HepG2 (cell line): Measurements from ENCODE around the gene TFRC. TPM values are rescaled to one million over a fixed set of nuclear protein-coding genes. Genes with fewer than 3 reads are reported as not detected.

ENCODE experiments used
- AKNA ChIP-seq: sonication (generic); formaldehyde crosslinking; IDR thresholded peaks from 2 replicates; pipeline ENCODE4 v1.4.0; 2020; ENCODE audit warnings: missing genetic modification reagents, borderline replicate concordance
- CREM ChIP-seq, 2 experiments: sonication (generic) in 1 of 2; formaldehyde crosslinking in 1 of 2; IDR thresholded peaks; 2 replicates each; pipeline versions ENCODE4 v1.4.0 to v1.6.1; 2016 to 2020; ENCODE audit warnings: antibody characterized with exemption in 1 of 2, mild to moderate bottlenecking in 1 of 2, missing genetic modification reagents in 1 of 2
- FOXM1 ChIP-seq: sonication (generic); formaldehyde crosslinking; IDR thresholded peaks from 2 replicates; pipeline ENCODE4 v1.5.0; 2020; ENCODE audit warnings: missing genetic modification reagents
- GLI4 ChIP-seq: sonication (generic); formaldehyde crosslinking; IDR thresholded peaks from 2 replicates; pipeline ENCODE4 v1.5.1; 2020; ENCODE audit warnings: missing genetic modification reagents, mild to moderate bottlenecking, moderate library complexity, borderline replicate concordance
- HDAC6 ChIP-seq: fragments of 200-600 bp; sonication (generic); IDR thresholded peaks from 2 replicates; pipeline ENCODE4 v1.7.0; 2017; ENCODE audit warnings: mild to moderate bottlenecking, antibody characterized with exemption, low read length, low read depth
- KDM1A ChIP-seq: IDR thresholded peaks from 2 replicates; pipeline ENCODE4 v1.6.1; 2016; ENCODE audit warnings: missing compliant biosample characterization
- NBN ChIP-seq: fragments of 450-650 bp; conservative IDR thresholded peaks from 2 replicates; pipeline ENCODE4 v1.6.1; 2017
- PLRG1 ChIP-seq: fragments of 450-650 bp; conservative IDR thresholded peaks from 2 replicates; pipeline ENCODE4 v1.6.1; 2016
- PREB ChIP-seq: sonication (generic); formaldehyde crosslinking; IDR thresholded peaks from 2 replicates; pipeline ENCODE4 v1.4.0; 2020; ENCODE audit warnings: missing genetic modification reagents
- ZBTB7A ChIP-seq: sonication (generic); formaldehyde crosslinking; IDR thresholded peaks from 2 replicates; pipeline ENCODE4 v1.8.0; 2022; ENCODE audit warnings: mild to moderate bottlenecking, missing genetic modification reagents
- ZMYM3 ChIP-seq: sonication (generic); formaldehyde crosslinking; IDR thresholded peaks from 2 replicates; pipeline ENCODE4 v1.5.1; 2020; ENCODE audit warnings: mild to moderate bottlenecking, missing genetic modification reagents
- ZNF124 ChIP-seq: sonication (generic); formaldehyde crosslinking; IDR thresholded peaks from 2 replicates; pipeline ENCODE4 v1.4.0; 2020; ENCODE audit warnings: missing genetic modification reagents
- ZNF260 ChIP-seq: sonication (generic); formaldehyde crosslinking; IDR thresholded peaks from 2 replicates; pipeline ENCODE4 v1.4.0; 2020; ENCODE audit warnings: missing genetic modification reagents, low read depth, mild to moderate bottlenecking, borderline replicate concordance
- ZNF713 ChIP-seq: sonication (generic); formaldehyde crosslinking; IDR thresholded peaks from 2 replicates; pipeline ENCODE4 v1.4.0; 2020; ENCODE audit warnings: mild to moderate bottlenecking, missing genetic modification reagents
- ZNF781 ChIP-seq: sonication (generic); formaldehyde crosslinking; IDR thresholded peaks from 2 replicates; pipeline ENCODE4 v1.5.1; 2020; ENCODE audit warnings: borderline replicate concordance, mild to moderate bottlenecking, missing genetic modification reagents; ENCODE audit errors: not compliant biosample characterization
- ZNF816 ChIP-seq: sonication (generic); formaldehyde crosslinking; IDR thresholded peaks from 2 replicates; pipeline ENCODE4 v1.8.0; 2022; ENCODE audit warnings: missing genetic modification reagents, mild to moderate bottlenecking, borderline replicate concordance
- ZNF83 ChIP-seq: sonication (generic); formaldehyde crosslinking; IDR thresholded peaks from 2 replicates; pipeline ENCODE4 v1.4.0; 2020; ENCODE audit warnings: missing genetic modification reagents, mild to moderate bottlenecking, borderline replicate concordance
- polyA plus RNA-seq, 8 experiments: library from polyadenylated mRNA; depleted of rRNA in 3 of 8; stranded (reverse) in 7 of 8; unstranded in 1 of 8; fragments of >200 nt; fragmentation: Illumina TruSeq in 4 of 8; extraction: Trizol in 4 of 8; gene quantifications; 2 replicates each; pipeline versions ENCODE4 v1.2.1 to v1.2.3, GENCODE V29; 2011 to 2016; ENCODE audit warnings: low read depth in 4 of 8, missing spikeins in 1 of 8, mixed read lengths in 1 of 8; ENCODE audit not compliant: insufficient read depth in 1 of 8
- total RNA-seq, 5 experiments: library from RNA; depleted of rRNA; stranded (reverse); fragments of >200 nt; fragmentation: Illumina TruSeq; extraction: Trizol; gene quantifications; 2 replicates each; pipeline ENCODE4 v1.2.3, GENCODE V29; 2016; ENCODE audit warnings: low read depth in 1 of 5
- TF ChIP-seq, protein P1 (sequence below): sonication (generic); formaldehyde crosslinking; IDR thresholded peaks from 2 replicates; pipeline ENCODE4 v1.8.0; 2022; ENCODE audit warnings: missing genetic modification reagents, mild to moderate bottlenecking, inconsistent platforms, borderline replicate concordance

TFRC gene
- total and polyA plus RNA-seq, 2 of the 13 experiments (the other 11 are each of a cell fraction or from before 2014, with no cell fraction given) = 188 to 274 TPM

GRCh38 chr3:196081834-196082618 is at the start of gene TFRC (continued):
- TF ChIP-seq ZBTB7A (CRISPR knock-in tag) (0 out of 2 replicates have a peak, but pooled peaks have one; percentile 58), ZNF781 (peak; percentile 89), NBN (no peak), GLI4 (CRISPR knock-in tag) (peak; percentile 63; the same call in 1 of the 2 replicates), ZNF83 (CRISPR knock-in tag) (no peak), PREB (CRISPR knock-in tag) (no peak), PLRG1 (no peak), ZNF816 (no peak; the same call in 1 of the 2 replicates), FOXM1 (CRISPR knock-in tag) (no peak), AKNA (no peak), HDAC6 (no peak), ZNF713 (no peak), ZMYM3 (CRISPR knock-in tag) (peak; percentile 63), ZNF124 (CRISPR knock-in tag) (peak; percentile 92), CREM (IDR thresholded peaks at IDR 0.05) (peak; percentile 91), CREM (CRISPR knock-in tag; IDR thresholded peaks at IDR 0.05) (peak; percentile 76), ZNF260 (CRISPR knock-in tag) (no peak), KDM1A (CRISPR knock-in tag) (no peak)
- TF ChIP-seq, protein P1, sequence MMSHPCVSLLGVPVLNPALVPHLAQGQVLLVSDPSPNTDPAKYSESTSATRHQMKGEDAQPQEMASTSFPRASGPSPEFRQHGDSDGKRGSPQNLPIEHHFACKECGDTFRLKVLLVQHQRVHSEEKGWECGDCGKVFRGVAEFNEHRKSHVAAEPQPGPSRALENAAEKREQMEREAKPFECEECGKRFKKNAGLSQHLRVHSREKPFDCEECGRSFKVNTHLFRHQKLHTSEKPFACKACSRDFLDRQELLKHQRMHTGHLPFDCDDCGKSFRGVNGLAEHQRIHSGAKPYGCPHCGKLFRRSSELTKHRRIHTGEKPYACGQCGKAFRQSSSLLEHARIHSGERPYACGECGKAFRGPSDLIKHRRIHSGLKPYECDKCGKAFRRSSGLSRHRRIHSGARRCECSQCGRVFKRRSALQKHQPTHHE (CRISPR knock-in tag) = peak; percentile 84; the same call in 1 of the 2 replicates
